Measurements from ENCODE around the gene IL1R2.
A peak's percentile ranks its signal among the peaks of the same experiment; 100 is the strongest.
"Not testable (repeated sequence)": the region's sequence is repeated elsewhere in the genome, so short reads cannot be mapped to it uniquely, and the experiment has no call there.

The IL1R2 gene

GRCh38 chr2:102063487-102063911, 71.7 kb downstream of the IL1R2 start:
- DNase-seq = no peak

GRCh38 chr2:102063941-102064678, 72.3 kb downstream of the IL1R2 start:
- peak; percentile 49 for DNase-seq

GRCh38 chr2:102064679-102065674, 73.2 kb downstream of the IL1R2 start:
- no peak for DNase-seq

- no peak for DNase-seq
These were observed 74.0 kb downstream of the IL1R2 start for GRCh38 chr2:102065675-102066252.

- DNase-seq = no peak
These were observed 74.8 kb downstream of the IL1R2 start for GRCh38 chr2:102066554-102066953.

- not testable (repeated sequence) for DNase-seq
These were observed 76.4 kb downstream of the IL1R2 start for GRCh38 chr2:102068126-102068525.

GRCh38 chr2:102069311-102069974, 77.7 kb downstream of the IL1R2 start:
- no peak for DNase-seq

- no peak for DNase-seq
These were observed 78.4 kb downstream of the IL1R2 start for GRCh38 chr2:102070058-102070642.

- no peak for DNase-seq
These were observed 81.0 kb downstream of the IL1R2 start for GRCh38 chr2:102072741-102073140.

- DNase-seq = no peak
These were observed 81.5 kb downstream of the IL1R2 start for GRCh38 chr2:102073168-102073724.

- no peak for DNase-seq
These were observed 82.5 kb downstream of the IL1R2 start for GRCh38 chr2:102074152-102074783.

GRCh38 chr2:102075479-102075878, 83.7 kb downstream of the IL1R2 start:
- no peak for DNase-seq

GRCh38 chr2:102076512-102076911, 84.8 kb downstream of the IL1R2 start:
- DNase-seq = no peak

All from stimulated activated CD4-positive, alpha-beta T cell treated with anti-CD3 and anti-CD28 coated beads, Interleukin-4, amount 100 ng/mL, for 1 hour (primary cell).